Liver (tissue), 9 donors: Measurements from ENCODE around the gene CPLANE1. TPM values are rescaled to one million over a fixed set of nuclear protein-coding genes. Genes with fewer than 3 reads are reported as not detected.

Source experiments
- DNase-seq: peaks from one replicate; pipeline ENCODE4 v3.0.0-alpha.2; 2017; ENCODE audit warnings: low spot score
- H3K27ac ChIP-seq, 2 donors: one replicate each; pipeline ENCODE4 v1.7.0; 2013; ENCODE audit warnings: inconsistent platforms in 2 of 2, low read length in 2 of 2, control low read depth in 1 of 2, low read depth in 1 of 2, mild to moderate bottlenecking in 1 of 2
- H3K27me3 ChIP-seq, 4 donors: one replicate each; pipeline versions ENCODE4 v1.6.1 to v1.7.0; 2013; ENCODE audit warnings: low read length in 3 of 4, inconsistent platforms in 1 of 4, mild to moderate bottlenecking in 1 of 4, moderate library complexity in 1 of 4; ENCODE audit not compliant: control insufficient read depth in 4 of 4, insufficient read depth in 4 of 4
- H3K36me3 ChIP-seq, 4 donors: one replicate each; pipeline versions ENCODE4 v1.6.1 to v1.7.0; 2013; ENCODE audit warnings: low read length in 3 of 4, mild to moderate bottlenecking in 3 of 4, low read depth in 1 of 4, moderate library complexity in 1 of 4; ENCODE audit not compliant: control insufficient read depth in 4 of 4, insufficient read depth in 3 of 4
- H3K4me1 ChIP-seq, 4 donors: one replicate each; pipeline versions ENCODE4 v1.6.1 to v1.7.0; 2013; ENCODE audit warnings: low read length in 3 of 4, mild to moderate bottlenecking in 3 of 4, moderate library complexity in 1 of 4; ENCODE audit not compliant: control insufficient read depth in 4 of 4, insufficient read depth in 4 of 4
- H3K4me3 ChIP-seq, 3 donors: one replicate each; pipeline versions ENCODE4 v1.6.1 to v1.7.0; 2013; ENCODE audit warnings: low read length in 3 of 3, control low read depth in 1 of 3, low read depth in 1 of 3, mild to moderate bottlenecking in 1 of 3
- H3K9ac ChIP-seq, 2 donors: one replicate each; pipeline ENCODE4 v1.7.0; 2013; ENCODE audit warnings: low read length in 2 of 2, mild to moderate bottlenecking in 2 of 2, moderate library complexity in 2 of 2, control low read depth in 1 of 2, low read depth in 1 of 2
- H3K9me3 ChIP-seq, 4 donors: one replicate each; pipeline versions ENCODE4 v1.6.1 to v1.7.0; 2013; ENCODE audit warnings: low read length in 3 of 4; ENCODE audit not compliant: control insufficient read depth in 4 of 4
- FOXA1 ChIP-seq: IDR thresholded peaks from 2 replicates; pipeline ENCODE4 v1.6.1; 2016; ENCODE audit warnings: antibody characterized with exemption
- FOXA2 ChIP-seq: IDR thresholded peaks from 2 replicates; pipeline ENCODE4 v1.6.1; 2016; ENCODE audit warnings: antibody characterized with exemption
- GABPA ChIP-seq, 2 donors: IDR thresholded peaks in 1 of 2; conservative IDR thresholded peaks in 1 of 2; 2 replicates each; pipeline ENCODE4 v1.6.1; 2016; ENCODE audit warnings: antibody characterized with exemption in 2 of 2, mild to moderate bottlenecking in 1 of 2, moderate library complexity in 1 of 2
- HNF4A ChIP-seq, 2 donors: conservative IDR thresholded peaks; 2 replicates each; pipeline ENCODE4 v1.6.1; 2016; ENCODE audit warnings: antibody characterized with exemption in 2 of 2, mild to moderate bottlenecking in 2 of 2
- HNF4G ChIP-seq: IDR thresholded peaks from 2 replicates; pipeline ENCODE4 v1.6.1; 2016; ENCODE audit warnings: antibody characterized with exemption
- JUND ChIP-seq, 2 donors: IDR thresholded peaks; 2 replicates each; pipeline ENCODE4 v1.6.1; 2016; ENCODE audit warnings: antibody characterized with exemption in 2 of 2
- NR2F2 ChIP-seq: IDR thresholded peaks from 2 replicates; pipeline ENCODE4 v1.6.1; 2016; ENCODE audit warnings: antibody characterized with exemption
- RAD21 ChIP-seq, 2 donors: IDR thresholded peaks; 2 replicates each; pipeline ENCODE4 v1.6.1; 2016; ENCODE audit warnings: antibody characterized with exemption in 2 of 2, mild to moderate bottlenecking in 2 of 2
- RXRA ChIP-seq, 2 donors: IDR thresholded peaks; 2 replicates each; pipeline ENCODE4 v1.6.1; 2017 to 2018; ENCODE audit warnings: antibody characterized with exemption in 2 of 2, mild to moderate bottlenecking in 1 of 2
- SP1 ChIP-seq: IDR thresholded peaks from 2 replicates; pipeline ENCODE4 v1.6.1; 2018; ENCODE audit warnings: antibody characterized with exemption, mild to moderate bottlenecking
- TAF1 ChIP-seq: conservative IDR thresholded peaks from 2 replicates; pipeline ENCODE4 v1.6.1; 2016; ENCODE audit warnings: antibody characterized with exemption, mild to moderate bottlenecking
- YY1 ChIP-seq: IDR thresholded peaks from 2 replicates; pipeline ENCODE4 v1.6.1; 2016; ENCODE audit warnings: antibody characterized with exemption, mild to moderate bottlenecking
- WGBS: extraction: QIAGEN DNeasy Blood & Tissue Kit; methylation state at CpG from one replicate; pipeline ENCODE4 v1.1.7; 2013; 5-methylcytosine and 5-hydroxymethylcytosine counted together
- polyA plus RNA-seq, 2 donors: library from polyadenylated mRNA; stranded (reverse) in 1 of 2; unstranded in 1 of 2; fragments of 200-250 nt in 1 of 2; fragments of >200 nt in 1 of 2; fragmentation: Nextera tagmentation in 1 of 2; extraction: Ambion mirVana in 1 of 2; gene quantifications; one replicate each; pipeline versions ENCODE4 v1.2.1 to v1.2.3, GENCODE V29; 2013 to 2015
- total RNA-seq, 2 donors: library from RNA; depleted of rRNA; stranded (reverse); fragments of >200 nt; gene quantifications; one replicate each; pipeline ENCODE4 v1.2.3, GENCODE V29; 2014
- TF ChIP-seq, protein P1 (sequence below): IDR thresholded peaks from 2 replicates; pipeline ENCODE4 v1.6.1; 2016; ENCODE audit warnings: antibody characterized with exemption
- TF ChIP-seq, protein P2 (sequence below): IDR thresholded peaks from 2 replicates; pipeline ENCODE4 v1.6.1; 2016; ENCODE audit warnings: antibody characterized with exemption, mild to moderate bottlenecking
- TF ChIP-seq, protein P3 (sequence below): fragments of 150-350 bp; IDR thresholded peaks from 2 replicates; pipeline ENCODE4 v1.5.1; 2017; ENCODE audit warnings: improper control_type of control experiment, low read depth, low read length; ENCODE audit not compliant: missing input control
- TF ChIP-seq, protein P4 (sequence below): IDR thresholded peaks from 2 replicates; pipeline ENCODE4 v1.6.1; 2016; ENCODE audit warnings: antibody characterized with exemption
- TF ChIP-seq, protein P5 (sequence below): IDR thresholded peaks from 2 replicates; pipeline ENCODE4 v1.6.1; 2016; ENCODE audit warnings: antibody characterized with exemption
- donor health status: healthy.
- donor health status: healthy.
- donor health status: healthy.
- donor health status: healthy.
- donor health status: healthy.

CPLANE1 gene
- total and polyA plus RNA-seq, 4 donors: 0.75 to 11.6 (median 3.8) TPM

DNA sequence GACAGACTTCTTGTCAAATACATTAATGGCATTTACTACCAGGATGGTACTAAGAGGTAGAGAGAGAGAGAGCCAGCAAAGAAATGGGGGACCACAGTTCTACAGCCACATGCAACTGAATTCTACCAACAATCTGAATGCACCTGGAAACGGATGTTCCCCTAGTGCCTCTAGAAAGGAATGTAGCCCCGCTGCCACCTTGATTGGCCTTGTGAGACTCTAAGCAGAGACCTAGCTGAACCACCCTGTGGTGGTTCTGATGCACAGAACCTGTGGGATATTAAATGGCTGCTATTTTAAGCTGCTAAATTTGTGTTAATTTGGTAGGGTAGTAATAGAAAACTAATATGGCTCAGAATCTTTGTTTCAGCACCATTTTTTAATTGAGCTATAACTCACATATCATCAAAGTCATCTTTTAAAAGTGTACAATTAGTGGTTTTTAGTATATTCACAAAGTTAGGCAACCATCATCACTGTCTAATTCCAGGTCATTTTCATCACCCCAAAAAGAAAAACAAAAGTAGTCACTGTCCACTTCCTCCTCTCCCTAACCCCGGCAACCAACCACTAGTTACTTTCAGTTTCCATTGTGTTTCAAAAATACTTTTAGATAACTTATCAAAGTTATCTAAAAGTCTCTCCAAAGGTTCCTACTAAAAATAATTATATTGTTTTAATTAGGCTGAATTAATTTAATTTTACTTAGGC is 51.7 kb downstream of the CPLANE1 start:
- DNase-seq: no peak
- Histone ChIP-seq H3K27ac (peak overlapping the region in 1 of 2 donors; percentile 29), H3K9me3 (no peaks in the 10 kb centered on the region), H3K4me3 (no peak overlapping the region), H3K36me3 (peaks cover 0 to 5% (median 2%) of the 10 kb centered on the region in 4 donors), H3K4me1 (peaks cover 1 to 7% (median 3%) of the 10 kb centered on the region in 4 donors), H3K9ac (no peak overlapping the region), H3K27me3 (no peaks in the 10 kb centered on the region)
- TF ChIP-seq YY1: no peak
- TF ChIP-seq RXRA (IDR thresholded peaks at IDR 0.05): no peak
- TF ChIP-seq, protein P1, sequence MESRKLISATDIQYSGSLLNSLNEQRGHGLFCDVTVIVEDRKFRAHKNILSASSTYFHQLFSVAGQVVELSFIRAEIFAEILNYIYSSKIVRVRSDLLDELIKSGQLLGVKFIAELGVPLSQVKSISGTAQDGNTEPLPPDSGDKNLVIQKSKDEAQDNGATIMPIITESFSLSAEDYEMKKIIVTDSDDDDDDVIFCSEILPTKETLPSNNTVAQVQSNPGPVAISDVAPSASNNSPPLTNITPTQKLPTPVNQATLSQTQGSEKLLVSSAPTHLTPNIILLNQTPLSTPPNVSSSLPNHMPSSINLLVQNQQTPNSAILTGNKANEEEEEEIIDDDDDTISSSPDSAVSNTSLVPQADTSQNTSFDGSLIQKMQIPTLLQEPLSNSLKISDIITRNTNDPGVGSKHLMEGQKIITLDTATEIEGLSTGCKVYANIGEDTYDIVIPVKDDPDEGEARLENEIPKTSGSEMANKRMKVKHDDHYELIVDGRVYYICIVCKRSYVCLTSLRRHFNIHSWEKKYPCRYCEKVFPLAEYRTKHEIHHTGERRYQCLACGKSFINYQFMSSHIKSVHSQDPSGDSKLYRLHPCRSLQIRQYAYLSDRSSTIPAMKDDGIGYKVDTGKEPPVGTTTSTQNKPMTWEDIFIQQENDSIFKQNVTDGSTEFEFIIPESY: no peak
- TF ChIP-seq SP1: no peak
- no peak for TF ChIP-seq HNF4A (conservative IDR thresholded peaks at IDR 0.05)
- no peak for TF ChIP-seq FOXA2
- TF ChIP-seq JUND (IDR thresholded peaks at IDR 0.05): no peak
- TF ChIP-seq, protein P2, sequence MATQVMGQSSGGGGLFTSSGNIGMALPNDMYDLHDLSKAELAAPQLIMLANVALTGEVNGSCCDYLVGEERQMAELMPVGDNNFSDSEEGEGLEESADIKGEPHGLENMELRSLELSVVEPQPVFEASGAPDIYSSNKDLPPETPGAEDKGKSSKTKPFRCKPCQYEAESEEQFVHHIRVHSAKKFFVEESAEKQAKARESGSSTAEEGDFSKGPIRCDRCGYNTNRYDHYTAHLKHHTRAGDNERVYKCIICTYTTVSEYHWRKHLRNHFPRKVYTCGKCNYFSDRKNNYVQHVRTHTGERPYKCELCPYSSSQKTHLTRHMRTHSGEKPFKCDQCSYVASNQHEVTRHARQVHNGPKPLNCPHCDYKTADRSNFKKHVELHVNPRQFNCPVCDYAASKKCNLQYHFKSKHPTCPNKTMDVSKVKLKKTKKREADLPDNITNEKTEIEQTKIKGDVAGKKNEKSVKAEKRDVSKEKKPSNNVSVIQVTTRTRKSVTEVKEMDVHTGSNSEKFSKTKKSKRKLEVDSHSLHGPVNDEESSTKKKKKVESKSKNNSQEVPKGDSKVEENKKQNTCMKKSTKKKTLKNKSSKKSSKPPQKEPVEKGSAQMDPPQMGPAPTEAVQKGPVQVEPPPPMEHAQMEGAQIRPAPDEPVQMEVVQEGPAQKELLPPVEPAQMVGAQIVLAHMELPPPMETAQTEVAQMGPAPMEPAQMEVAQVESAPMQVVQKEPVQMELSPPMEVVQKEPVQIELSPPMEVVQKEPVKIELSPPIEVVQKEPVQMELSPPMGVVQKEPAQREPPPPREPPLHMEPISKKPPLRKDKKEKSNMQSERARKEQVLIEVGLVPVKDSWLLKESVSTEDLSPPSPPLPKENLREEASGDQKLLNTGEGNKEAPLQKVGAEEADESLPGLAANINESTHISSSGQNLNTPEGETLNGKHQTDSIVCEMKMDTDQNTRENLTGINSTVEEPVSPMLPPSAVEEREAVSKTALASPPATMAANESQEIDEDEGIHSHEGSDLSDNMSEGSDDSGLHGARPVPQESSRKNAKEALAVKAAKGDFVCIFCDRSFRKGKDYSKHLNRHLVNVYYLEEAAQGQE: no peak
- TF ChIP-seq FOXA1: no peak
- TF ChIP-seq TAF1: no peak
- no peak for TF ChIP-seq GABPA (IDR thresholded peaks at IDR 0.05 in 1 of 2, conservative IDR thresholded peaks at IDR 0.05 in 1 of 2)
- WGBS: 64% methylated on average over 3 of the region's 3 CpGs

DNA sequence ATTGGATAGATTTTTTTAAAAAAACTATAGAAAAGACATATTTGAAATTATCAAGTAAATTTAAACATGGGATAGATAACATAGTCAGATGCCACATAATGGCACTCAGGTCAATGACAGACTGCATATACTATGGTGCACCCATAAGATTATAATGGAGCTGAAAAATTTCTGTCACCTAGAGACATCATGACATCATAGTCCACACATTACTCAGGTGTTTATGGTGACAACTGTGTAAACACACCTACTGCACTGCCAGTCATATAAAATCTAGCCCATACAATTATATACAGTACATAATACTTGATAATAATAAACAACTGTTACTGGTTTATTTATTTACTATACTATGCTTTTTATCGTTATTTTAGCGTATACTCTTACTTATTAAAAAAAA is 58.6 kb downstream of the CPLANE1 start:
- Histone ChIP-seq H3K4me3 (no peak overlapping the region), H3K9me3 (no peaks in the 10 kb centered on the region), H3K36me3 (peaks cover 2 to 12% (median 7%) of the 10 kb centered on the region in 4 donors), H3K27ac (no peak overlapping the region), H3K4me1 (no peaks in the 10 kb centered on the region), H3K27me3 (no peaks in the 10 kb centered on the region), H3K9ac (no peak overlapping the region)
- no peak for DNase-seq
- WGBS: 94% methylated on average over 2 of the region's 2 CpGs
- TF ChIP-seq FOXA2 (no peak), NR2F2 (no peak), JUND (IDR thresholded peaks at IDR 0.05) (no peak), HNF4G (no peak), RXRA (IDR thresholded peaks at IDR 0.05) (no peak), FOXA1 (no peak), TAF1 (no peak), YY1 (no peak), RAD21 (IDR thresholded peaks at IDR 0.05) (no peak), SP1 (no peak), HNF4A (conservative IDR thresholded peaks at IDR 0.05) (no peak)
- TF ChIP-seq, protein P3, sequence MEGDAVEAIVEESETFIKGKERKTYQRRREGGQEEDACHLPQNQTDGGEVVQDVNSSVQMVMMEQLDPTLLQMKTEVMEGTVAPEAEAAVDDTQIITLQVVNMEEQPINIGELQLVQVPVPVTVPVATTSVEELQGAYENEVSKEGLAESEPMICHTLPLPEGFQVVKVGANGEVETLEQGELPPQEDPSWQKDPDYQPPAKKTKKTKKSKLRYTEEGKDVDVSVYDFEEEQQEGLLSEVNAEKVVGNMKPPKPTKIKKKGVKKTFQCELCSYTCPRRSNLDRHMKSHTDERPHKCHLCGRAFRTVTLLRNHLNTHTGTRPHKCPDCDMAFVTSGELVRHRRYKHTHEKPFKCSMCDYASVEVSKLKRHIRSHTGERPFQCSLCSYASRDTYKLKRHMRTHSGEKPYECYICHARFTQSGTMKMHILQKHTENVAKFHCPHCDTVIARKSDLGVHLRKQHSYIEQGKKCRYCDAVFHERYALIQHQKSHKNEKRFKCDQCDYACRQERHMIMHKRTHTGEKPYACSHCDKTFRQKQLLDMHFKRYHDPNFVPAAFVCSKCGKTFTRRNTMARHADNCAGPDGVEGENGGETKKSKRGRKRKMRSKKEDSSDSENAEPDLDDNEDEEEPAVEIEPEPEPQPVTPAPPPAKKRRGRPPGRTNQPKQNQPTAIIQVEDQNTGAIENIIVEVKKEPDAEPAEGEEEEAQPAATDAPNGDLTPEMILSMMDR: no peak
- TF ChIP-seq, protein P1: no peak
- TF ChIP-seq, protein P4, sequence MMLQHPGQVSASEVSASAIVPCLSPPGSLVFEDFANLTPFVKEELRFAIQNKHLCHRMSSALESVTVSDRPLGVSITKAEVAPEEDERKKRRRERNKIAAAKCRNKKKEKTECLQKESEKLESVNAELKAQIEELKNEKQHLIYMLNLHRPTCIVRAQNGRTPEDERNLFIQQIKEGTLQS: no peak
- TF ChIP-seq, protein P5, sequence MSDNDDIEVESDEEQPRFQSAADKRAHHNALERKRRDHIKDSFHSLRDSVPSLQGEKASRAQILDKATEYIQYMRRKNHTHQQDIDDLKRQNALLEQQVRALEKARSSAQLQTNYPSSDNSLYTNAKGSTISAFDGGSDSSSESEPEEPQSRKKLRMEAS: no peak
- TF ChIP-seq, protein P2: no peak
